Measurements from ENCODE around the gene MX2.

Gene MX2

GRCh38 chr21:41453198-41453597 is 91.4 kb downstream of the MX2 start:
- no peaks in the 10 kb centered on the region for H3K9me2 ChIP-seq (replicated peaks; ENCODE audit: insufficient read depth, low read length)
- H4K20me1 ChIP-seq (ENCODE audit: insufficient read depth, low read length), result no peaks in the 10 kb centered on the region
- H3K36me3 ChIP-seq (replicated peaks; ENCODE audit: insufficient read depth, low read length), result no peaks in the 10 kb centered on the region
- H3K4me2 ChIP-seq (ENCODE audit: low read depth, low read length), result no peak overlapping the region
- no peaks in the 10 kb centered on the region for H3K9me3 ChIP-seq (replicated peaks; ENCODE audit: insufficient read depth, low read length)
- no peaks in the 10 kb centered on the region for H3K4me1 ChIP-seq (ENCODE audit: low read length)
- TF ChIP-seq CTCF (IDR thresholded peaks at IDR 0.05; ENCODE audit: low read length) (no peak), EZH2 (optimal IDR thresholded peaks at IDR 0.05; ENCODE audit: low read depth, low read length) (no peak), EZH2phosphoT487 (IDR thresholded peaks at IDR 0.05; ENCODE audit: low read length) (no peak)
- H3F3A ChIP-seq (ENCODE audit: insufficient read depth, low read length), result no peaks in the 10 kb centered on the region
- no peaks in the 10 kb centered on the region for H3K27me3 ChIP-seq (replicated peaks; ENCODE audit: insufficient read depth, low read length)
- no peak overlapping the region for H2AFZ ChIP-seq (ENCODE audit: low read length)
- no peak overlapping the region for H3K27ac ChIP-seq (ENCODE audit: low read length)
- no peak overlapping the region for H3K9ac ChIP-seq (ENCODE audit: low read length)
- DNase-seq, result no peak
- H3K79me2 ChIP-seq (ENCODE audit: low read length), result no peaks in the 10 kb centered on the region
- no peak overlapping the region for H3K4me3 ChIP-seq (ENCODE audit: low read length)

- Histone ChIP-seq H2AFZ (ENCODE audit: low read length) (no peak overlapping the region), H4K20me1 (ENCODE audit: insufficient read depth, low read length) (no peaks in the 10 kb centered on the region), H3K4me1 (ENCODE audit: low read length) (no peaks in the 10 kb centered on the region), H3K27me3 (replicated peaks; ENCODE audit: insufficient read depth, low read length) (no peaks in the 10 kb centered on the region), H3K9me2 (replicated peaks; ENCODE audit: insufficient read depth, low read length) (no peaks in the 10 kb centered on the region), H3K4me2 (ENCODE audit: low read depth, low read length) (no peak overlapping the region), H3F3A (ENCODE audit: insufficient read depth, low read length) (no peaks in the 10 kb centered on the region), H3K4me3 (ENCODE audit: low read length) (no peak overlapping the region), H3K36me3 (replicated peaks; ENCODE audit: insufficient read depth, low read length) (no peaks in the 10 kb centered on the region), H3K9me3 (replicated peaks; ENCODE audit: insufficient read depth, low read length) (no peaks in the 10 kb centered on the region), H3K27ac (ENCODE audit: low read length) (no peak overlapping the region), H3K79me2 (ENCODE audit: low read length) (no peaks in the 10 kb centered on the region), H3K9ac (ENCODE audit: low read length) (no peak overlapping the region)
- no peak for DNase-seq
- TF ChIP-seq CTCF (IDR thresholded peaks at IDR 0.05; ENCODE audit: low read length) (no peak), EZH2phosphoT487 (IDR thresholded peaks at IDR 0.05; ENCODE audit: low read length) (no peak), EZH2 (optimal IDR thresholded peaks at IDR 0.05; ENCODE audit: low read depth, low read length) (no peak)
Measured at GRCh38 chr21:41453761-41454160, 91.9 kb downstream of the MX2 start.

- Histone ChIP-seq H3K27ac (ENCODE audit: low read length) (no peak overlapping the region), H3K4me3 (ENCODE audit: low read length) (no peak overlapping the region), H4K20me1 (ENCODE audit: insufficient read depth, low read length) (no peaks in the 10 kb centered on the region), H3K27me3 (replicated peaks; ENCODE audit: insufficient read depth, low read length) (no peaks in the 10 kb centered on the region), H3K79me2 (ENCODE audit: low read length) (no peaks in the 10 kb centered on the region), H2AFZ (ENCODE audit: low read length) (no peak overlapping the region), H3K9ac (ENCODE audit: low read length) (no peak overlapping the region), H3K4me1 (ENCODE audit: low read length) (peaks cover 9% of the 10 kb centered on the region), H3K9me3 (replicated peaks; ENCODE audit: insufficient read depth, low read length) (no peaks in the 10 kb centered on the region), H3K36me3 (replicated peaks; ENCODE audit: insufficient read depth, low read length) (no peaks in the 10 kb centered on the region), H3F3A (ENCODE audit: insufficient read depth, low read length) (no peaks in the 10 kb centered on the region), H3K9me2 (replicated peaks; ENCODE audit: insufficient read depth, low read length) (no peaks in the 10 kb centered on the region), H3K4me2 (ENCODE audit: low read depth, low read length) (no peak overlapping the region)
- no peak for DNase-seq
- TF ChIP-seq EZH2phosphoT487 (IDR thresholded peaks at IDR 0.05; ENCODE audit: low read length) (no peak), CTCF (IDR thresholded peaks at IDR 0.05; ENCODE audit: low read length) (no peak), EZH2 (optimal IDR thresholded peaks at IDR 0.05; ENCODE audit: low read depth, low read length) (no peak)
Measured at GRCh38 chr21:41458121-41458520, 96.3 kb downstream of the MX2 start.

Data from MM.1S (cell line).